OCI-LY1 (cell line): ENCODE results near the gene TRAK1.

Source experiments
- H2AFZ ChIP-seq: fragments of 200-600 bp; sonication (generic), shearing (Covaris generic); 2 replicates; pipeline ENCODE4 v1.6.0; 2014; ENCODE audit warnings: antibody characterized with exemption, mild to moderate bottlenecking, low read length
- H3F3A ChIP-seq: fragments of 200-600 bp; sonication (generic), shearing (Covaris generic); 2 replicates; pipeline ENCODE4 v1.6.0; 2014; ENCODE audit warnings: mild to moderate bottlenecking, antibody characterized with exemption, low read length, moderate library complexity; ENCODE audit not compliant: insufficient read depth
- H3K27ac ChIP-seq: fragments of 200-600 bp; sonication (generic); 2 replicates; pipeline ENCODE4 v1.5.1; 2014; ENCODE audit warnings: low read length, mixed run types, mild to moderate bottlenecking, low read depth; ENCODE audit not compliant: poor library complexity, severe bottlenecking
- H3K27me3 ChIP-seq: fragments of 200-600 bp; sonication (generic); 2 replicates; pipeline ENCODE4 v1.6.0; 2014; ENCODE audit warnings: antibody characterized with exemption, mild to moderate bottlenecking, low read length, moderate library complexity; ENCODE audit not compliant: insufficient read depth
- H3K36me3 ChIP-seq: fragments of 200-600 bp; sonication (generic); 2 replicates; pipeline ENCODE4 v1.6.1; 2014; ENCODE audit warnings: mild to moderate bottlenecking, antibody characterized with exemption, low read length, moderate library complexity, mixed read lengths; ENCODE audit not compliant: insufficient read depth
- H3K4me1 ChIP-seq: fragments of 200-600 bp; sonication (generic); 2 replicates; pipeline ENCODE4 v1.5.1; 2014; ENCODE audit warnings: mild to moderate bottlenecking, low read length, moderate library complexity; ENCODE audit not compliant: insufficient read depth, severe bottlenecking
- H3K4me2 ChIP-seq: fragments of 200-600 bp; sonication (generic), shearing (Covaris generic); 2 replicates; pipeline ENCODE4 v1.6.1; 2014; ENCODE audit warnings: low read length
- H3K4me3 ChIP-seq: fragments of 200-600 bp; sonication (generic); 2 replicates; pipeline ENCODE4 v1.5.1; 2014; ENCODE audit warnings: low read length, low read depth, mild to moderate bottlenecking, mixed read lengths; ENCODE audit not compliant: poor library complexity, severe bottlenecking
- H3K79me2 ChIP-seq: fragments of 200-600 bp; shearing (Covaris generic); 2 replicates; pipeline ENCODE4 v1.6.1; 2016; ENCODE audit warnings: mixed run types, low read length, mixed read lengths; ENCODE audit not compliant: insufficient read depth
- H3K9ac ChIP-seq: fragments of 200-600 bp; sonication (generic), shearing (Covaris generic); 2 replicates; pipeline ENCODE4 v1.6.1; 2014; ENCODE audit warnings: mild to moderate bottlenecking, low read length, mixed read lengths
- H3K9me2 ChIP-seq: fragments of 200-600 bp; sonication (generic), shearing (Covaris generic); 2 replicates; pipeline ENCODE4 v1.6.1; 2014; ENCODE audit warnings: low read depth, mild to moderate bottlenecking, low read length, mixed read lengths
- H3K9me3 ChIP-seq: fragments of 200-600 bp; shearing (Covaris generic); 2 replicates; pipeline ENCODE4 v1.6.1; 2014; ENCODE audit warnings: low read length, mixed read lengths
- H4K20me1 ChIP-seq: fragments of 200-600 bp; sonication (generic), shearing (Covaris generic); 2 replicates; pipeline ENCODE4 v1.6.0; 2016; ENCODE audit warnings: mild to moderate bottlenecking, low read length; ENCODE audit not compliant: insufficient read depth
- EZH2 ChIP-seq: fragments of 200-600 bp; sonication (generic), shearing (Covaris generic); IDR thresholded peaks from 2 replicates; pipeline ENCODE4 v1.8.0; 2017; ENCODE audit warnings: borderline replicate concordance, mixed run types, mild to moderate bottlenecking, antibody characterized with exemption, low read length, moderate library complexity, mixed read lengths
- TF ChIP-seq, protein P1 (sequence below): fragments of 200-600 bp; sonication (generic), shearing (Covaris generic); IDR thresholded peaks from 2 replicates; pipeline ENCODE4 v1.5.1; 2017; ENCODE audit warnings: mild to moderate bottlenecking, antibody characterized with exemption, low read length, moderate library complexity, mixed read lengths

The TRAK1 gene

DNA sequence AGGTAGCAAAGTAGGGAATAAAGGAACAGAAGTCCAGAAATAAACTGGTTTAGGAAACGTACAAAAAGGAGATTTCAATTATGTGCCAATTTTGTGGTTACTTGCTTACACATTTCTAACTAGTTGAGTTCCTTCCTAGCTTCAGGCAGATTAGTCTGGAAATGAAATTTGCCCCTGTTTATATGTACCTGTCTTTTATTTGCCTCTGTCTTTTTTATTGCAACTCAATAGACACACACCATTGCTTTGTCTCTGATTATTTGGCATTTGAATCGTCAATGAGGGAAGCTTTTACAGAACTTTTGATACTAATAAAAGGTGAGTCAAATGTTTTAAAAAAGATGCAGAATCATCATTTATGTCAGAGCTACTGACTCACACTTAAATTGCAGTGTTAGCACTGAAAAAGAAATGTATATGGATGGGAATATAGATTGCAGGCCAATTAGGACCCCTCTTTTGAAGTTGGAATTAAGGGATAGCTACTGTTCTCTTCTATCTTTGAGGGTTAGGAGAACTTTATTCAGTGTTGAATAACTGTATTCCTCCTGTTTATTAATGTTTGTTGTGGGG, 60.5 kb downstream of the TRAK1 start:
- peaks cover 41% of the 10 kb centered on the region for H3K4me1 ChIP-seq
- H3K9ac ChIP-seq, result no peak overlapping the region
- no peak overlapping the region for H3K4me3 ChIP-seq
- no peak overlapping the region for H3K27ac ChIP-seq
- H4K20me1 ChIP-seq, result no peaks in the 10 kb centered on the region
- H3K27me3 ChIP-seq, result no peaks in the 10 kb centered on the region
- H3K9me3 ChIP-seq, result no peaks in the 10 kb centered on the region
- H3K36me3 ChIP-seq, result no peaks in the 10 kb centered on the region
- no peak for TF ChIP-seq EZH2
- TF ChIP-seq, protein P1, sequence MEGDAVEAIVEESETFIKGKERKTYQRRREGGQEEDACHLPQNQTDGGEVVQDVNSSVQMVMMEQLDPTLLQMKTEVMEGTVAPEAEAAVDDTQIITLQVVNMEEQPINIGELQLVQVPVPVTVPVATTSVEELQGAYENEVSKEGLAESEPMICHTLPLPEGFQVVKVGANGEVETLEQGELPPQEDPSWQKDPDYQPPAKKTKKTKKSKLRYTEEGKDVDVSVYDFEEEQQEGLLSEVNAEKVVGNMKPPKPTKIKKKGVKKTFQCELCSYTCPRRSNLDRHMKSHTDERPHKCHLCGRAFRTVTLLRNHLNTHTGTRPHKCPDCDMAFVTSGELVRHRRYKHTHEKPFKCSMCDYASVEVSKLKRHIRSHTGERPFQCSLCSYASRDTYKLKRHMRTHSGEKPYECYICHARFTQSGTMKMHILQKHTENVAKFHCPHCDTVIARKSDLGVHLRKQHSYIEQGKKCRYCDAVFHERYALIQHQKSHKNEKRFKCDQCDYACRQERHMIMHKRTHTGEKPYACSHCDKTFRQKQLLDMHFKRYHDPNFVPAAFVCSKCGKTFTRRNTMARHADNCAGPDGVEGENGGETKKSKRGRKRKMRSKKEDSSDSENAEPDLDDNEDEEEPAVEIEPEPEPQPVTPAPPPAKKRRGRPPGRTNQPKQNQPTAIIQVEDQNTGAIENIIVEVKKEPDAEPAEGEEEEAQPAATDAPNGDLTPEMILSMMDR, result no peak
- 0 out of 2 replicates have a peak, but pooled peaks cover 5% of the 10 kb centered on the region for H3K79me2 ChIP-seq
- no peak overlapping the region for H2AFZ ChIP-seq
- H3F3A ChIP-seq, result no peaks in the 10 kb centered on the region
- no peak overlapping the region for H3K4me2 ChIP-seq
- H3K9me2 ChIP-seq, result no peaks in the 10 kb centered on the region

DNA sequence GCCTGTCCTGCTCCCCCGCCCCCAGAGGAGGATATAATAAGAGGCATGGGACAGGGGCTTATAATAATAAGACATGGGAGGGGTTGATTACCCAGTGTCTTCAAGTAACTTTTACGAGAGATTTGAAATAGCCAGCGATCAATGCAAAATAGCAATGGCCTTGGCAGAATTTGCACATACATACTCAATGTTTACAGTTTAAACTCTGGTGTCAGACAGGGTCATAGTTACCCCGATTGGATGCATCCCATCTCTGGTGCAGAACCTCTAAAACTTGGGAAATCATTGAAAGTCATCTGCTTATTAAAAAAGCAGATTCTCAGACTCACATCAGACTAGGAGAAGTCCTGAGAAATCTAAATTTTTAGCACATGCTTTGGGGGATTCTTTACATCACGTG, 61.0 kb downstream of the TRAK1 start:
- H3K4me3 ChIP-seq, result no peak overlapping the region
- no peaks in the 10 kb centered on the region for H3K27me3 ChIP-seq
- no peak overlapping the region for H3K4me2 ChIP-seq
- H3K4me1 ChIP-seq, result peaks cover 36% of the 10 kb centered on the region
- TF ChIP-seq, protein P1, result no peak
- TF ChIP-seq EZH2, result no peak
- no peaks in the 10 kb centered on the region for H3F3A ChIP-seq
- H3K9me3 ChIP-seq, result no peaks in the 10 kb centered on the region
- H3K36me3 ChIP-seq, result no peaks in the 10 kb centered on the region
- H2AFZ ChIP-seq, result no peak overlapping the region
- H3K9ac ChIP-seq, result no peak overlapping the region
- 0 out of 2 replicates have a peak, but pooled peaks cover 5% of the 10 kb centered on the region for H3K79me2 ChIP-seq
- no peak overlapping the region for H3K27ac ChIP-seq
- H4K20me1 ChIP-seq, result no peaks in the 10 kb centered on the region
- H3K9me2 ChIP-seq, result no peaks in the 10 kb centered on the region

DNA sequence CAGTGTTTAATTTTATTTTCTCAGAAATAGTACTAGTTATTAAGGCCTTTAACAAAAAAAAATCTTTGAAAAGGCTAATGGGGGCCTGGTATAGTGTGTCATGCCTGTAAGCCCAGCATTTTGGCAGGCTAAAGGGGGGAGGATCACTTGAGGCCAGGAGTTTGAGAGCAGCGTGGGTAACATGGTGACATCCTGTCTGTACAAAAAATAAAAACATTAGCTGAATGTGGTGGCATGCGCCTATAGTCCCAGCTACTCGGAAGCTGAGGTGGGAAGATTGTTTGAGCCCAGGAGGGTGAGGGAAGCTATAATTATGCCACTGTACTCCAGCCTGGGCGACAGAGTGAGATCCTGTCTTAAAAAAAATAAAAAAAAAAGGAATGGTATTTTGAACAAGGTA, 61.9 kb downstream of the TRAK1 start:
- Histone ChIP-seq H3K36me3 (no peaks in the 10 kb centered on the region), H3K4me2 (no peak overlapping the region), H3K27ac (no peak overlapping the region), H3K9me3 (no peaks in the 10 kb centered on the region), H3K9ac (no peak overlapping the region), H3K4me3 (no peak overlapping the region), H3K79me2 (0 out of 2 replicates have a peak, but pooled peaks cover 5% of the 10 kb centered on the region), H3K4me1 (peaks cover 35% of the 10 kb centered on the region), H3K9me2 (no peaks in the 10 kb centered on the region), H2AFZ (no peak overlapping the region), H4K20me1 (no peaks in the 10 kb centered on the region), H3K27me3 (no peaks in the 10 kb centered on the region), H3F3A (no peaks in the 10 kb centered on the region)
- TF ChIP-seq, protein P1, result no peak
- no peak for TF ChIP-seq EZH2
